ENCODE data around the gene B4GALNT3. TPM values are rescaled to one million over a fixed set of nuclear protein-coding genes. Genes with fewer than 3 reads are reported as not detected.

B4GALNT3 gene
- total RNA-seq, 4 donors from 2014 or later = 7.9 to 14.1 (median 9.8) TPM

GRCh38 chr12:550473-551260 lies 90.9 kb downstream of the B4GALNT3 start:
- peaks cover 0 to 44% (median 6%) of the 10 kb centered on the region in 4 donors for H3K4me1 ChIP-seq

GRCh38 chr12:552466-552865 lies 92.7 kb downstream of the B4GALNT3 start:
- Histone ChIP-seq H3K4me3 (no peak overlapping the region), H3K36me3 (peaks cover 0 to 51% (median 0%) of the 10 kb centered on the region in 3 donors), H3K27ac (no peak overlapping the region), H3K4me1 (peaks cover 0 to 29% (median 3%) of the 10 kb centered on the region in 4 donors), H3K9me3 (no peaks in the 10 kb centered on the region), H3K27me3 (no peaks in the 10 kb centered on the region)
- 43 to 47% methylated on average over 5 to 6 of the region's 6 CpGs for WGBS, 2 donors
- no peak for TF ChIP-seq POLR2A (IDR thresholded peaks at IDR 0.05)
- no peak for TF ChIP-seq EP300 (IDR thresholded peaks at IDR 0.05)
- no peak for TF ChIP-seq CTCF (IDR thresholded peaks at IDR 0.05)
- no peak for DNase-seq (ENCODE audit: low spot score in 2 of 2)

More at GRCh38 chr12:550473-551260, 90.9 kb downstream of the B4GALNT3 start:
- DNase-seq (ENCODE audit: low spot score in 2 of 2) = no peak
- peaks cover 0 to 40% (median 0%) of the 10 kb centered on the region in 3 donors for H3K36me3 ChIP-seq
- H3K4me3 ChIP-seq = no peak overlapping the region
- no peak overlapping the region for H3K27ac ChIP-seq
- TF ChIP-seq CTCF (IDR thresholded peaks at IDR 0.05) (no peak), EP300 (IDR thresholded peaks at IDR 0.05) (no peak), POLR2A (IDR thresholded peaks at IDR 0.05) (no peak)
- WGBS, 2 donors = 86 to 87% methylated on average over 15 to 18 of the region's 18 CpGs
- H3K9me3 ChIP-seq = no peaks in the 10 kb centered on the region
- H3K27me3 ChIP-seq = no peaks in the 10 kb centered on the region

GRCh38 chr12:553216-554000 lies 93.7 kb downstream of the B4GALNT3 start:
- no peak for TF ChIP-seq POLR2A (IDR thresholded peaks at IDR 0.05)
- no peak for TF ChIP-seq EP300 (IDR thresholded peaks at IDR 0.05)
- TF ChIP-seq CTCF (IDR thresholded peaks at IDR 0.05) = no peak
- Histone ChIP-seq H3K27me3 (no peaks in the 10 kb centered on the region), H3K4me1 (peaks cover 0 to 22% (median 3%) of the 10 kb centered on the region in 4 donors)

GRCh38 chr12:554001-554285 lies 94.2 kb downstream of the B4GALNT3 start:
- DNase-seq (ENCODE audit: low spot score in 2 of 2) = no peak
- Histone ChIP-seq H3K9me3 (no peaks in the 10 kb centered on the region), H3K4me1 (peaks cover 0 to 22% (median 3%) of the 10 kb centered on the region in 4 donors), H3K27me3 (no peaks in the 10 kb centered on the region), H3K4me3 (no peak overlapping the region), H3K27ac (no peak overlapping the region), H3K36me3 (peaks cover 0 to 64% (median 0%) of the 10 kb centered on the region in 3 donors)
- whole genome bisulfite sequencing, 2 donors = 71 to 78% methylated on average over 8 of the region's 8 CpGs
- no peak for TF ChIP-seq POLR2A (IDR thresholded peaks at IDR 0.05)
- no peak for TF ChIP-seq EP300 (IDR thresholded peaks at IDR 0.05)
- TF ChIP-seq CTCF (IDR thresholded peaks at IDR 0.05) = no peak

More at GRCh38 chr12:553216-554000, 93.7 kb downstream of the B4GALNT3 start:
- no peaks in the 10 kb centered on the region for H3K9me3 ChIP-seq
- no peak overlapping the region for H3K27ac ChIP-seq
- WGBS, 2 donors = 80 to 81% methylated on average over 19 to 23 of the region's 23 CpGs
- no peak overlapping the region for H3K4me3 ChIP-seq
- peaks cover 0 to 59% (median 0%) of the 10 kb centered on the region in 3 donors for H3K36me3 ChIP-seq
- no peak for DNase-seq (ENCODE audit: low spot score in 2 of 2)

GRCh38 chr12:556498-556897 lies 96.8 kb downstream of the B4GALNT3 start:
- H3K9me3 ChIP-seq = no peaks in the 10 kb centered on the region
- no peaks in the 10 kb centered on the region for H3K27me3 ChIP-seq
- H3K36me3 ChIP-seq = peaks cover 0 to 61% (median 0%) of the 10 kb centered on the region in 3 donors
- H3K4me1 ChIP-seq = peaks cover 0 to 26% (median 3%) of the 10 kb centered on the region in 4 donors
- H3K27ac ChIP-seq = no peak overlapping the region
- TF ChIP-seq POLR2A (IDR thresholded peaks at IDR 0.05) = no peak
- TF ChIP-seq EP300 (IDR thresholded peaks at IDR 0.05) = no peak
- no peak for TF ChIP-seq CTCF (IDR thresholded peaks at IDR 0.05)
- WGBS, 2 donors = 82 to 95% methylated on average over 9 to 18 of the region's 20 CpGs
- H3K4me3 ChIP-seq = no peak overlapping the region
- DNase-seq (ENCODE audit: low spot score in 2 of 2) = no peak

All from tibial nerve (tissue), 4 donors.